ENCODE data around the gene RNLS. TPM values are rescaled to one million over a fixed set of nuclear protein-coding genes. Genes with fewer than 3 reads are reported as not detected.
"Not testable (repeated sequence)": the region's sequence is repeated elsewhere in the genome, so short reads cannot be mapped to it uniquely, and the experiment has no call there.

Gene RNLS
- total RNA-seq, 1 donor from 2014 or later, result 1.7 TPM

- H3K4me3 Mint-ChIP-seq (ENCODE audit: unreplicated experiment), result no peak overlapping the region
- H3K4me1 Mint-ChIP-seq (ENCODE audit: unreplicated experiment), result peaks cover 8% of the 10 kb centered on the region
- no peak for DNase-seq (ENCODE audit: extremely low spot score, unreplicated experiment)
- H3K9me3 Mint-ChIP-seq (ENCODE audit: unreplicated experiment), result peaks cover 2% of the 10 kb centered on the region
- H3K27me3 Mint-ChIP-seq (ENCODE audit: unreplicated experiment), result no peaks in the 10 kb centered on the region
- no peak for TF ChIP-seq CTCF (IDR thresholded peaks at IDR 0.05)
- no peaks in the 10 kb centered on the region for H3K36me3 Mint-ChIP-seq (ENCODE audit: unreplicated experiment)
- no peak overlapping the region for H3K27ac Mint-ChIP-seq (ENCODE audit: unreplicated experiment)
Measured at GRCh38 chr10:88361995-88362807, 220.9 kb downstream of the RNLS start.

GRCh38 chr10:88361494-88361893 is 221.6 kb downstream of the RNLS start:
- H3K4me3 Mint-ChIP-seq (ENCODE audit: unreplicated experiment), result no peak overlapping the region
- no peaks in the 10 kb centered on the region for H3K36me3 Mint-ChIP-seq (ENCODE audit: unreplicated experiment)
- H3K27me3 Mint-ChIP-seq (ENCODE audit: unreplicated experiment), result no peaks in the 10 kb centered on the region
- H3K27ac Mint-ChIP-seq (ENCODE audit: unreplicated experiment), result no peak overlapping the region
- H3K9me3 Mint-ChIP-seq (ENCODE audit: unreplicated experiment), result peaks cover 3% of the 10 kb centered on the region
- no peak for TF ChIP-seq CTCF (IDR thresholded peaks at IDR 0.05)
- no peak for DNase-seq (ENCODE audit: extremely low spot score, unreplicated experiment)
- H3K4me1 Mint-ChIP-seq (ENCODE audit: unreplicated experiment), result peaks cover 8% of the 10 kb centered on the region

GRCh38 chr10:88355750-88356149 is 227.4 kb downstream of the RNLS start:
- H3K27ac Mint-ChIP-seq (ENCODE audit: unreplicated experiment); DNase-seq (ENCODE audit: extremely low spot score, unreplicated experiment); H3K4me1 Mint-ChIP-seq (ENCODE audit: unreplicated experiment); H3K4me3 Mint-ChIP-seq (ENCODE audit: unreplicated experiment); H3K27me3 Mint-ChIP-seq (ENCODE audit: unreplicated experiment); H3K36me3 Mint-ChIP-seq (ENCODE audit: unreplicated experiment): not testable (repeated sequence)
- peaks cover 15% of the 10 kb centered on the region for H3K9me3 Mint-ChIP-seq (ENCODE audit: unreplicated experiment)

- H3K9me3 Mint-ChIP-seq (ENCODE audit: unreplicated experiment), result peaks cover 5% of the 10 kb centered on the region
- no peaks in the 10 kb centered on the region for H3K27me3 Mint-ChIP-seq (ENCODE audit: unreplicated experiment)
- no peak for TF ChIP-seq CTCF (IDR thresholded peaks at IDR 0.05)
- H3K4me1 Mint-ChIP-seq (ENCODE audit: unreplicated experiment), result no peaks in the 10 kb centered on the region
- no peak overlapping the region for H3K4me3 Mint-ChIP-seq (ENCODE audit: unreplicated experiment)
- no peak for DNase-seq (ENCODE audit: extremely low spot score, unreplicated experiment)
- H3K27ac Mint-ChIP-seq (ENCODE audit: unreplicated experiment), result no peak overlapping the region
- H3K36me3 Mint-ChIP-seq (ENCODE audit: unreplicated experiment), result no peaks in the 10 kb centered on the region
Measured at GRCh38 chr10:88347597-88348304, 235.4 kb downstream of the RNLS start.

- Mint-ChIP-seq H3K27ac (ENCODE audit: unreplicated experiment) (no peak overlapping the region), H3K9me3 (ENCODE audit: unreplicated experiment) (peaks cover 5% of the 10 kb centered on the region), H3K27me3 (ENCODE audit: unreplicated experiment) (no peaks in the 10 kb centered on the region)
Measured at GRCh38 chr10:88347022-88347421, 236.1 kb downstream of the RNLS start.

More at GRCh38 chr10:88347022-88347421, 236.1 kb downstream of the RNLS start:
- H3K4me3 Mint-ChIP-seq (ENCODE audit: unreplicated experiment), result no peak overlapping the region
- no peak for TF ChIP-seq CTCF (IDR thresholded peaks at IDR 0.05)
- DNase-seq (ENCODE audit: extremely low spot score, unreplicated experiment), result no peak
- no peaks in the 10 kb centered on the region for H3K4me1 Mint-ChIP-seq (ENCODE audit: unreplicated experiment)
- no peaks in the 10 kb centered on the region for H3K36me3 Mint-ChIP-seq (ENCODE audit: unreplicated experiment)

All from osteocyte (in vitro differentiated cells).